Tibial artery (tissue), 4 donors: ENCODE data around the gene ZNF385D.

Source experiments
- DNase-seq, 2 donors: peaks; one replicate each; pipeline ENCODE4 v3.0.0-alpha.2; 2019
- H3K27ac ChIP-seq, 2 donors: fragments of 200-600 bp; sonication (generic) in 1 of 2; 1 replicate in 1 of 2; 2 replicates in 1 of 2; pipeline ENCODE4 v1.5.1; 2018 to 2019; ENCODE audit warnings: mild to moderate bottlenecking in 1 of 2
- H3K27me3 ChIP-seq, 2 donors: fragments of 200-600 bp; sonication (generic) in 1 of 2; one replicate each; pipeline versions ENCODE4 v1.5.1 to v1.6.0; 2016 to 2019
- H3K36me3 ChIP-seq, 3 donors: fragments of 200-600 bp; sonication (generic) in 2 of 3; one replicate each; pipeline ENCODE4 v1.5.1; 2016 to 2019; ENCODE audit warnings: mild to moderate bottlenecking in 2 of 3
- H3K4me1 ChIP-seq, 4 donors: fragments of 200-600 bp; sonication (generic) in 2 of 4; 1 replicate in 3 of 4; 2 replicates in 1 of 4; pipeline ENCODE4 v1.5.1; 2016 to 2019
- H3K4me3 ChIP-seq, 2 donors: fragments of 200-600 bp; sonication (generic) in 1 of 2; 1 replicate in 1 of 2; 2 replicates in 1 of 2; pipeline ENCODE4 v1.5.1; 2018 to 2019; ENCODE audit warnings: mild to moderate bottlenecking in 2 of 2
- H3K9me3 ChIP-seq, 3 donors: fragments of 200-600 bp; sonication (generic) in 1 of 3; one replicate each; pipeline ENCODE4 v1.5.1; 2016 to 2019
- intact Hi-C: fragments of 100-400 bp; cut with DNase I; formaldehyde crosslinking; loops from one replicate; pipeline ENCODE4 v1.15.0; 2023; ENCODE audit warnings: low total_unique reads
- TF ChIP-seq, protein P1 (sequence below), 2 experiments: fragments of 200-600 bp in 1 of 2; fragments of 450-650 bp in 1 of 2; IDR thresholded peaks; one replicate each; pipeline ENCODE4 v1.5.1; 2017 to 2019; ENCODE audit warnings: antibody characterized with exemption in 2 of 2, mild to moderate bottlenecking in 1 of 2, moderate library complexity in 1 of 2

The ZNF385D gene

DNA sequence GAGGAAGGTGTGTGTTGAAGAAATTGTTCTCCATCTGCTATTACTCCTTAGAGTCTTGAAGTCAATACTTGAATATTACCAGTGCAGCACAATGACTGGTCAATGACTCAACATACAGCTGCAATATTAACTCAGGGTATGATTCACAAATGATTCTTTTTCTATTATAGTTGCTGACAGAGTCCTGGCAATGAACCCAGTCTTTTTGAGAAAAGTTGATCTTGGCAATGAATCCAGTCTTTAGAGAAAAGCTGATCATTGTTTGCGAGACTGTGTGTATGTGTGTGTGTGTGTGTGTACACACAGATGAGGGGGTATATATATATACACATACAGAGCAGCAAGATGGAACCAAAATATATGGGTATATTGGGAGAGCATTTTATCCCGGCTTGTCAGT is 315.1 kb downstream of the ZNF385D start:
- DNase-seq = no peak
- TF ChIP-seq, protein P1, sequence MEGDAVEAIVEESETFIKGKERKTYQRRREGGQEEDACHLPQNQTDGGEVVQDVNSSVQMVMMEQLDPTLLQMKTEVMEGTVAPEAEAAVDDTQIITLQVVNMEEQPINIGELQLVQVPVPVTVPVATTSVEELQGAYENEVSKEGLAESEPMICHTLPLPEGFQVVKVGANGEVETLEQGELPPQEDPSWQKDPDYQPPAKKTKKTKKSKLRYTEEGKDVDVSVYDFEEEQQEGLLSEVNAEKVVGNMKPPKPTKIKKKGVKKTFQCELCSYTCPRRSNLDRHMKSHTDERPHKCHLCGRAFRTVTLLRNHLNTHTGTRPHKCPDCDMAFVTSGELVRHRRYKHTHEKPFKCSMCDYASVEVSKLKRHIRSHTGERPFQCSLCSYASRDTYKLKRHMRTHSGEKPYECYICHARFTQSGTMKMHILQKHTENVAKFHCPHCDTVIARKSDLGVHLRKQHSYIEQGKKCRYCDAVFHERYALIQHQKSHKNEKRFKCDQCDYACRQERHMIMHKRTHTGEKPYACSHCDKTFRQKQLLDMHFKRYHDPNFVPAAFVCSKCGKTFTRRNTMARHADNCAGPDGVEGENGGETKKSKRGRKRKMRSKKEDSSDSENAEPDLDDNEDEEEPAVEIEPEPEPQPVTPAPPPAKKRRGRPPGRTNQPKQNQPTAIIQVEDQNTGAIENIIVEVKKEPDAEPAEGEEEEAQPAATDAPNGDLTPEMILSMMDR (IDR thresholded peaks at IDR 0.05) = no peak

DNA sequence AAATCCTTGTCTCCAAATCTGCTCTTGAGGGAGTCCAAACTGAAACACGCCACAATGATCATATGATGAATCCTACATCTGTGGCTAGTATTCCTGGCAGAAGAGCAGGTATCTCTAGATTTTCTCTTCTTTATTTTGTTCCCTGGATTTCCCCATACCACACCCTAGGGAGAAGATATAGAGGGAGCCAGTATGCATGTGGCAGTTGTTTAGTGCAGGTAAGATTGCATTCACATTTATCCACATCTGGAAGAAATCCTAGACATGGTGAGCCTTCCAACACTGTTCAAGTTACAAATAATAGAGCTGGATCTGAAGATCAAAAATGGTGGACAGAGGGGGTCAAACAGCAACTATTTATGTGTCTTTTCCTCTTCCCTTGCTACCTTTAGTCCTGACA is 316.7 kb downstream of the ZNF385D start:
- no peak overlapping the region for H3K27ac ChIP-seq
- no peaks in the 10 kb centered on the region for H3K36me3 ChIP-seq
- H3K9me3 ChIP-seq = no peaks in the 10 kb centered on the region
- no peaks in the 10 kb centered on the region for H3K27me3 ChIP-seq
- TF ChIP-seq, protein P1 (IDR thresholded peaks at IDR 0.05) = no peak
- no peak overlapping the region for H3K4me3 ChIP-seq
- DNase-seq = no peak
- intact Hi-C loops = no loop called here
- H3K4me1 ChIP-seq = peaks cover 0 to 7% (median 0%) of the 10 kb centered on the region in 4 donors

More for the DNA sequence above, 315.1 kb downstream of the ZNF385D start:
- H3K27me3 ChIP-seq = no peaks in the 10 kb centered on the region
- peaks cover 0 to 7% (median 0%) of the 10 kb centered on the region in 4 donors for H3K4me1 ChIP-seq
- H3K36me3 ChIP-seq = no peaks in the 10 kb centered on the region
- no peak overlapping the region for H3K4me3 ChIP-seq
- intact Hi-C loops = no loop called here
- H3K27ac ChIP-seq = no peak overlapping the region
- no peaks in the 10 kb centered on the region for H3K9me3 ChIP-seq

GRCh38 chr3:21433751-21434150 is 317.3 kb downstream of the ZNF385D start:
- TF ChIP-seq, protein P1 (IDR thresholded peaks at IDR 0.05) = no peak
- no peak overlapping the region for H3K27ac ChIP-seq
- intact Hi-C loops = no loop called here

GRCh38 chr3:21426920-21427319 is 324.1 kb downstream of the ZNF385D start:
- Histone ChIP-seq H3K9me3 (no peaks in the 10 kb centered on the region), H3K4me1 (no peaks in the 10 kb centered on the region), H3K27me3 (no peaks in the 10 kb centered on the region), H3K36me3 (no peaks in the 10 kb centered on the region), H3K4me3 (no peak overlapping the region), H3K27ac (no peak overlapping the region)
- intact Hi-C loops = no loop called here
- TF ChIP-seq, protein P1 (IDR thresholded peaks at IDR 0.05) = no peak
- no peak for DNase-seq

More at GRCh38 chr3:21433751-21434150, 317.3 kb downstream of the ZNF385D start:
- no peaks in the 10 kb centered on the region for H3K27me3 ChIP-seq
- H3K4me1 ChIP-seq = peaks cover 0 to 7% (median 0%) of the 10 kb centered on the region in 4 donors
- H3K36me3 ChIP-seq = no peaks in the 10 kb centered on the region
- H3K9me3 ChIP-seq = no peaks in the 10 kb centered on the region
- DNase-seq = no peak
- no peak overlapping the region for H3K4me3 ChIP-seq

GRCh38 chr3:21425715-21426114 is 325.3 kb downstream of the ZNF385D start:
- TF ChIP-seq, protein P1 (IDR thresholded peaks at IDR 0.05) = no peak
- H3K27ac ChIP-seq = no peak overlapping the region
- H3K9me3 ChIP-seq = no peaks in the 10 kb centered on the region
- peaks cover 0 to 6% (median 0%) of the 10 kb centered on the region in 3 donors for H3K36me3 ChIP-seq
- H3K4me1 ChIP-seq = no peaks in the 10 kb centered on the region
- no peak for DNase-seq
- H3K27me3 ChIP-seq = no peaks in the 10 kb centered on the region
- no peak overlapping the region for H3K4me3 ChIP-seq
- intact Hi-C loops = no loop called here

GRCh38 chr3:21421096-21421495 is 329.9 kb downstream of the ZNF385D start:
- no peaks in the 10 kb centered on the region for H3K4me1 ChIP-seq
- no peak overlapping the region for H3K4me3 ChIP-seq
- no peaks in the 10 kb centered on the region for H3K27me3 ChIP-seq
- H3K27ac ChIP-seq = no peak overlapping the region
- no peaks in the 10 kb centered on the region for H3K9me3 ChIP-seq
- TF ChIP-seq, protein P1 (IDR thresholded peaks at IDR 0.05) = no peak
- DNase-seq = no peak
- peaks cover 0 to 13% (median 0%) of the 10 kb centered on the region in 3 donors for H3K36me3 ChIP-seq
- intact Hi-C loops = no loop called here
